HepG2 (cell line): ENCODE results near the gene CIROP. TPM values are rescaled to one million over a fixed set of nuclear protein-coding genes. Genes with fewer than 3 reads are reported as not detected.

Experiments used
- EED ChIP-seq: sonication (generic); formaldehyde crosslinking; IDR thresholded peaks from 2 replicates; pipeline ENCODE4 v1.5.0; 2020; ENCODE audit warnings: mild to moderate bottlenecking, missing genetic modification reagents
- NKX3-1 ChIP-seq: sonication (generic); formaldehyde crosslinking; IDR thresholded peaks from 2 replicates; pipeline ENCODE4 v1.5.0; 2020; ENCODE audit warnings: missing genetic modification reagents
- TEAD3 ChIP-seq: optimal IDR thresholded peaks from 2 replicates; pipeline ENCODE3; 2016; ENCODE audit warnings: borderline replicate concordance
- ZBTB7A ChIP-seq: sonication (generic); formaldehyde crosslinking; IDR thresholded peaks from 2 replicates; pipeline ENCODE4 v1.8.0; 2022; ENCODE audit warnings: mild to moderate bottlenecking, missing genetic modification reagents
- ZNF24 ChIP-seq: fragments of 450-650 bp; IDR thresholded peaks from 2 replicates; pipeline ENCODE4 v1.6.1; 2017; ENCODE audit warnings: antibody characterized with exemption, mild to moderate bottlenecking
- ZNF468 ChIP-seq: sonication (generic); formaldehyde crosslinking; IDR thresholded peaks from 2 replicates; pipeline ENCODE4 v1.8.0; 2022; ENCODE audit warnings: mild to moderate bottlenecking, moderate library complexity, missing genetic modification reagents
- ZNF572 ChIP-seq: sonication (generic); formaldehyde crosslinking; IDR thresholded peaks from 2 replicates; pipeline ENCODE4 v1.5.1; 2020; ENCODE audit warnings: mild to moderate bottlenecking, missing genetic modification reagents
- ZNF652 ChIP-seq: IDR thresholded peaks from 2 replicates; pipeline ENCODE4 v1.6.1; 2016; ENCODE audit warnings: low read depth, borderline replicate concordance
- polyA plus RNA-seq, 8 experiments: library from polyadenylated mRNA; depleted of rRNA in 3 of 8; stranded (reverse) in 7 of 8; unstranded in 1 of 8; fragments of >200 nt; fragmentation: Illumina TruSeq in 4 of 8; extraction: Trizol in 4 of 8; gene quantifications; 2 replicates each; pipeline versions ENCODE4 v1.2.1 to v1.2.3, GENCODE V29; 2011 to 2016; ENCODE audit warnings: low read depth in 4 of 8, missing spikeins in 1 of 8, mixed read lengths in 1 of 8; ENCODE audit not compliant: insufficient read depth in 1 of 8
- total RNA-seq, 5 experiments: library from RNA; depleted of rRNA; stranded (reverse); fragments of >200 nt; fragmentation: Illumina TruSeq; extraction: Trizol; gene quantifications; 2 replicates each; pipeline ENCODE4 v1.2.3, GENCODE V29; 2016; ENCODE audit warnings: low read depth in 1 of 5
- TF ChIP-seq, protein P1 (sequence below): sonication (generic); formaldehyde crosslinking; IDR thresholded peaks from 2 replicates; pipeline ENCODE4; 2020; ENCODE audit warnings: missing genetic modification reagents, mild to moderate bottlenecking, borderline replicate concordance
- TF ChIP-seq, protein P2 (sequence below): sonication (generic); formaldehyde crosslinking; IDR thresholded peaks from 2 replicates; pipeline ENCODE4 v1.9.0; 2021; ENCODE audit warnings: mild to moderate bottlenecking, missing genetic modification reagents
- TF ChIP-seq, protein P3 (sequence below): sonication (generic); formaldehyde crosslinking; IDR thresholded peaks from 2 replicates; pipeline ENCODE4 v1.8.1; 2023; ENCODE audit warnings: missing genetic modification reagents, mild to moderate bottlenecking, borderline replicate concordance
- TF ChIP-seq, protein P4 (sequence below): sonication (generic); formaldehyde crosslinking; IDR thresholded peaks from 2 replicates; pipeline ENCODE4 v1.5.1; 2020; ENCODE audit warnings: mild to moderate bottlenecking, missing genetic modification reagents, borderline replicate concordance

The CIROP gene
- total and polyA plus RNA-seq, 2 of the 13 experiments (the other 11 are each of a cell fraction or from before 2014, with no cell fraction given), result 0.07 TPM; not detected in 1

DNA sequence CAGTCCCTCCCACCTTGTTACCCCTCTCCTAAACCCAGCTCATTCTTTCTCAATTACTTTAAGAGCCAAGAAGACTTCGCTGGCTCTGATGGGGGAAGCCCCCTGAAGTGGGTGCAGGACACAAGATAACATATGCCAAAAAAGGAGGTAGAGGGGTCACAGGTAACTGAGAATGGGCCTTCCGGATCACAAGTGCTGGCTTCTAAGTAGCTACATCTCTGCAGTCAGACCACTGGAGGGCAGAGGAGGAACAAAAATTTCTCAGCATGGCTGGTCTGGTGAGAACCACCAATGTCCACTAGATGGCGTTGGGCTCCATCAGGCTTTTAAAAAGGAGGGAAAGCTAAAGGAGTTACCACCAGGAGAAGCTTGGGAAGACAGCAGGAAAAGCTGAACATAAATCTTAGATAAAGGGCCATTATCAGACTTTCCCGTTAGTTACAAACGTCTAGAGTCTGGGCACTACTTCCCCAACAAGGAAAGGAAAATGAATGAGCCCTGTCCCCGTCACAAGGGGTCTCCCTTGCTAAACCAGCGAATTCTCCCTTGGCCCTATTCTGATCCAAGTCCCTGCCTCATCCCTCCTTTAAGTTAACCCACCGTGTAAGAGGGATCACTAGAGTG lies 35.9 kb downstream of the CIROP start (continued):
- TF ChIP-seq, protein P1, sequence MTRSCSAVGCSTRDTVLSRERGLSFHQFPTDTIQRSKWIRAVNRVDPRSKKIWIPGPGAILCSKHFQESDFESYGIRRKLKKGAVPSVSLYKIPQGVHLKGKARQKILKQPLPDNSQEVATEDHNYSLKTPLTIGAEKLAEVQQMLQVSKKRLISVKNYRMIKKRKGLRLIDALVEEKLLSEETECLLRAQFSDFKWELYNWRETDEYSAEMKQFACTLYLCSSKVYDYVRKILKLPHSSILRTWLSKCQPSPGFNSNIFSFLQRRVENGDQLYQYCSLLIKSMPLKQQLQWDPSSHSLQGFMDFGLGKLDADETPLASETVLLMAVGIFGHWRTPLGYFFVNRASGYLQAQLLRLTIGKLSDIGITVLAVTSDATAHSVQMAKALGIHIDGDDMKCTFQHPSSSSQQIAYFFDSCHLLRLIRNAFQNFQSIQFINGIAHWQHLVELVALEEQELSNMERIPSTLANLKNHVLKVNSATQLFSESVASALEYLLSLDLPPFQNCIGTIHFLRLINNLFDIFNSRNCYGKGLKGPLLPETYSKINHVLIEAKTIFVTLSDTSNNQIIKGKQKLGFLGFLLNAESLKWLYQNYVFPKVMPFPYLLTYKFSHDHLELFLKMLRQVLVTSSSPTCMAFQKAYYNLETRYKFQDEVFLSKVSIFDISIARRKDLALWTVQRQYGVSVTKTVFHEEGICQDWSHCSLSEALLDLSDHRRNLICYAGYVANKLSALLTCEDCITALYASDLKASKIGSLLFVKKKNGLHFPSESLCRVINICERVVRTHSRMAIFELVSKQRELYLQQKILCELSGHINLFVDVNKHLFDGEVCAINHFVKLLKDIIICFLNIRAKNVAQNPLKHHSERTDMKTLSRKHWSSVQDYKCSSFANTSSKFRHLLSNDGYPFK (CRISPR knock-in tag), result no peak
- TF ChIP-seq ZNF468 (CRISPR knock-in tag) (no peak; the same call in 1 of the 2 replicates), TEAD3 (CRISPR knock-in tag) (peak; percentile 72), ZNF24 (no peak), ZNF652 (CRISPR knock-in tag) (no peak; the same call in 1 of the 2 replicates), NKX3-1 (CRISPR knock-in tag) (no peak), EED (CRISPR knock-in tag) (0 out of 2 replicates have a peak, but pooled peaks have one; percentile 2), ZNF572 (CRISPR knock-in tag) (no peak), ZBTB7A (CRISPR knock-in tag) (no peak)
- TF ChIP-seq, protein P2, sequence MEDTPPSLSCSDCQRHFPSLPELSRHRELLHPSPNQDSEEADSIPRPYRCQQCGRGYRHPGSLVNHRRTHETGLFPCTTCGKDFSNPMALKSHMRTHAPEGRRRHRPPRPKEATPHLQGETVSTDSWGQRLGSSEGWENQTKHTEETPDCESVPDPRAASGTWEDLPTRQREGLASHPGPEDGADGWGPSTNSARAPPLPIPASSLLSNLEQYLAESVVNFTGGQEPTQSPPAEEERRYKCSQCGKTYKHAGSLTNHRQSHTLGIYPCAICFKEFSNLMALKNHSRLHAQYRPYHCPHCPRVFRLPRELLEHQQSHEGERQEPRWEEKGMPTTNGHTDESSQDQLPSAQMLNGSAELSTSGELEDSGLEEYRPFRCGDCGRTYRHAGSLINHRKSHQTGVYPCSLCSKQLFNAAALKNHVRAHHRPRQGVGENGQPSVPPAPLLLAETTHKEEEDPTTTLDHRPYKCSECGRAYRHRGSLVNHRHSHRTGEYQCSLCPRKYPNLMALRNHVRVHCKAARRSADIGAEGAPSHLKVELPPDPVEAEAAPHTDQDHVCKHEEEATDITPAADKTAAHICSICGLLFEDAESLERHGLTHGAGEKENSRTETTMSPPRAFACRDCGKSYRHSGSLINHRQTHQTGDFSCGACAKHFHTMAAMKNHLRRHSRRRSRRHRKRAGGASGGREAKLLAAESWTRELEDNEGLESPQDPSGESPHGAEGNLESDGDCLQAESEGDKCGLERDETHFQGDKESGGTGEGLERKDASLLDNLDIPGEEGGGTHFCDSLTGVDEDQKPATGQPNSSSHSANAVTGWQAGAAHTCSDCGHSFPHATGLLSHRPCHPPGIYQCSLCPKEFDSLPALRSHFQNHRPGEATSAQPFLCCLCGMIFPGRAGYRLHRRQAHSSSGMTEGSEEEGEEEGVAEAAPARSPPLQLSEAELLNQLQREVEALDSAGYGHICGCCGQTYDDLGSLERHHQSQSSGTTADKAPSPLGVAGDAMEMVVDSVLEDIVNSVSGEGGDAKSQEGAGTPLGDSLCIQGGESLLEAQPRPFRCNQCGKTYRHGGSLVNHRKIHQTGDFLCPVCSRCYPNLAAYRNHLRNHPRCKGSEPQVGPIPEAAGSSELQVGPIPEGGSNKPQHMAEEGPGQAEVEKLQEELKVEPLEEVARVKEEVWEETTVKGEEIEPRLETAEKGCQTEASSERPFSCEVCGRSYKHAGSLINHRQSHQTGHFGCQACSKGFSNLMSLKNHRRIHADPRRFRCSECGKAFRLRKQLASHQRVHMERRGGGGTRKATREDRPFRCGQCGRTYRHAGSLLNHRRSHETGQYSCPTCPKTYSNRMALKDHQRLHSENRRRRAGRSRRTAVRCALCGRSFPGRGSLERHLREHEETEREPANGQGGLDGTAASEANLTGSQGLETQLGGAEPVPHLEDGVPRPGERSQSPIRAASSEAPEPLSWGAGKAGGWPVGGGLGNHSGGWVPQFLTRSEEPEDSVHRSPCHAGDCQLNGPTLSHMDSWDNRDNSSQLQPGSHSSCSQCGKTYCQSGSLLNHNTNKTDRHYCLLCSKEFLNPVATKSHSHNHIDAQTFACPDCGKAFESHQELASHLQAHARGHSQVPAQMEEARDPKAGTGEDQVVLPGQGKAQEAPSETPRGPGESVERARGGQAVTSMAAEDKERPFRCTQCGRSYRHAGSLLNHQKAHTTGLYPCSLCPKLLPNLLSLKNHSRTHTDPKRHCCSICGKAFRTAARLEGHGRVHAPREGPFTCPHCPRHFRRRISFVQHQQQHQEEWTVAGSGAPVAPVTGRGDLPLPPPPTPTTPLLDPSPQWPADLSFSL (CRISPR knock-in tag), result no peak
- TF ChIP-seq, protein P3, sequence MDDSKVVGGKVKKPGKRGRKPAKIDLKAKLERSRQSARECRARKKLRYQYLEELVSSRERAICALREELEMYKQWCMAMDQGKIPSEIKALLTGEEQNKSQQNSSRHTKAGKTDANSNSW (CRISPR knock-in tag), result no peak
- TF ChIP-seq, protein P4, sequence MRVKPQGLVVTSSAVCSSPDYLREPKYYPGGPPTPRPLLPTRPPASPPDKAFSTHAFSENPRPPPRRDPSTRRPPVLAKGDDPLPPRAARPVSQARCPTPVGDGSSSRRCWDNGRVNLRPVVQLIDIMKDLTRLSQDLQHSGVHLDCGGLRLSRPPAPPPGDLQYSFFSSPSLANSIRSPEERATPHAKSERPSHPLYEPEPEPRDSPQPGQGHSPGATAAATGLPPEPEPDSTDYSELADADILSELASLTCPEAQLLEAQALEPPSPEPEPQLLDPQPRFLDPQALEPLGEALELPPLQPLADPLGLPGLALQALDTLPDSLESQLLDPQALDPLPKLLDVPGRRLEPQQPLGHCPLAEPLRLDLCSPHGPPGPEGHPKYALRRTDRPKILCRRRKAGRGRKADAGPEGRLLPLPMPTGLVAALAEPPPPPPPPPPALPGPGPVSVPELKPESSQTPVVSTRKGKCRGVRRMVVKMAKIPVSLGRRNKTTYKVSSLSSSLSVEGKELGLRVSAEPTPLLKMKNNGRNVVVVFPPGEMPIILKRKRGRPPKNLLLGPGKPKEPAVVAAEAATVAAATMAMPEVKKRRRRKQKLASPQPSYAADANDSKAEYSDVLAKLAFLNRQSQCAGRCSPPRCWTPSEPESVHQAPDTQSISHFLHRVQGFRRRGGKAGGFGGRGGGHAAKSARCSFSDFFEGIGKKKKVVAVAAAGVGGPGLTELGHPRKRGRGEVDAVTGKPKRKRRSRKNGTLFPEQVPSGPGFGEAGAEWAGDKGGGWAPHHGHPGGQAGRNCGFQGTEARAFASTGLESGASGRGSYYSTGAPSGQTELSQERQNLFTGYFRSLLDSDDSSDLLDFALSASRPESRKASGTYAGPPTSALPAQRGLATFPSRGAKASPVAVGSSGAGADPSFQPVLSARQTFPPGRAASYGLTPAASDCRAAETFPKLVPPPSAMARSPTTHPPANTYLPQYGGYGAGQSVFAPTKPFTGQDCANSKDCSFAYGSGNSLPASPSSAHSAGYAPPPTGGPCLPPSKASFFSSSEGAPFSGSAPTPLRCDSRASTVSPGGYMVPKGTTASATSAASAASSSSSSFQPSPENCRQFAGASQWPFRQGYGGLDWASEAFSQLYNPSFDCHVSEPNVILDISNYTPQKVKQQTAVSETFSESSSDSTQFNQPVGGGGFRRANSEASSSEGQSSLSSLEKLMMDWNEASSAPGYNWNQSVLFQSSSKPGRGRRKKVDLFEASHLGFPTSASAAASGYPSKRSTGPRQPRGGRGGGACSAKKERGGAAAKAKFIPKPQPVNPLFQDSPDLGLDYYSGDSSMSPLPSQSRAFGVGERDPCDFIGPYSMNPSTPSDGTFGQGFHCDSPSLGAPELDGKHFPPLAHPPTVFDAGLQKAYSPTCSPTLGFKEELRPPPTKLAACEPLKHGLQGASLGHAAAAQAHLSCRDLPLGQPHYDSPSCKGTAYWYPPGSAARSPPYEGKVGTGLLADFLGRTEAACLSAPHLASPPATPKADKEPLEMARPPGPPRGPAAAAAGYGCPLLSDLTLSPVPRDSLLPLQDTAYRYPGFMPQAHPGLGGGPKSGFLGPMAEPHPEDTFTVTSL (CRISPR knock-in tag), result no peak
